Measurements from ENCODE around the gene SIGLEC12. TPM values are rescaled to one million over a fixed set of nuclear protein-coding genes. Genes with fewer than 3 reads are reported as not detected.

The SIGLEC12 gene
- total and polyA plus RNA-seq, 2 donors (not counting 1 experiment from before 2014, with no cell fraction given), result not detected

DNA sequence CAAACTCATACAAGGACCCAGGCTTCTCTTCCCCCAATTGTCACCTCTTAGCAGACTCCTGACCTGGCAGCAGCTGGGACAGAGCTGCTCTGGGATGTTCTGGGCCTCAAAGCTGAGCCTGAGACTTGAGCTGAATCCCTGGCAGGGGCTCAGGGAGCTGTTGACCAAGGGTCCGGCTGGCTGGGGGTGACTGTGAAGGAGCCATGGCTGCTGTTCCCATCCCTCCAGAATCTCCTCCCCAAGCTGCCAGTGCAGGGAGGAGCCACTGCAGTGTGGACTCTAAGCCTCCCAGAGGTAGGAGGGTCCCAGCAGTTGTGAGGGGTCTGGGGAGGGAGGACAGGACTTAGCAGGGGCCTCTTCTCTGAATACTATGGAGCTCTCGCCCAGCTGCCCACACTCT lies 27.7 kb upstream of the SIGLEC12 start:
- Histone ChIP-seq H4K20me1 (ENCODE audit: control insufficient read depth, extremely low read depth, insufficient read depth, low read length) (no peaks in the 10 kb centered on the region), H3K9ac (ENCODE audit: insufficient read depth, low read length) (no peak overlapping the region), H3K79me2 (ENCODE audit: control insufficient read depth, insufficient read depth, low read length) (no peaks in the 10 kb centered on the region), H3K27me3 (ENCODE audit: control insufficient read depth, insufficient read depth, low read length) (no peaks in the 10 kb centered on the region), H3K36me3 (ENCODE audit: control insufficient read depth, insufficient read depth, low read length) (no peaks in the 10 kb centered on the region), H3K9me3 (ENCODE audit: control insufficient read depth, insufficient read depth, low read depth, low read length) (no peaks in the 10 kb centered on the region), H3K4me3 (replicated peaks in 1 of 4; ENCODE audit: control extremely low read depth in 1 of 4, insufficient read depth in 1 of 4, low read depth in 3 of 4, low read length in 4 of 4) (no peak overlapping the region), H3K4me1 (ENCODE audit: control insufficient read depth, extremely low read depth, insufficient read depth, low read length) (no peaks in the 10 kb centered on the region), H3K4me2 (ENCODE audit: extremely low read depth, insufficient read depth, low read length) (no peak overlapping the region), H3K27ac (ENCODE audit: insufficient read depth, low read length) (no peak overlapping the region), H2AFZ (ENCODE audit: low read length) (no peak overlapping the region)
- TF ChIP-seq, protein P1, sequence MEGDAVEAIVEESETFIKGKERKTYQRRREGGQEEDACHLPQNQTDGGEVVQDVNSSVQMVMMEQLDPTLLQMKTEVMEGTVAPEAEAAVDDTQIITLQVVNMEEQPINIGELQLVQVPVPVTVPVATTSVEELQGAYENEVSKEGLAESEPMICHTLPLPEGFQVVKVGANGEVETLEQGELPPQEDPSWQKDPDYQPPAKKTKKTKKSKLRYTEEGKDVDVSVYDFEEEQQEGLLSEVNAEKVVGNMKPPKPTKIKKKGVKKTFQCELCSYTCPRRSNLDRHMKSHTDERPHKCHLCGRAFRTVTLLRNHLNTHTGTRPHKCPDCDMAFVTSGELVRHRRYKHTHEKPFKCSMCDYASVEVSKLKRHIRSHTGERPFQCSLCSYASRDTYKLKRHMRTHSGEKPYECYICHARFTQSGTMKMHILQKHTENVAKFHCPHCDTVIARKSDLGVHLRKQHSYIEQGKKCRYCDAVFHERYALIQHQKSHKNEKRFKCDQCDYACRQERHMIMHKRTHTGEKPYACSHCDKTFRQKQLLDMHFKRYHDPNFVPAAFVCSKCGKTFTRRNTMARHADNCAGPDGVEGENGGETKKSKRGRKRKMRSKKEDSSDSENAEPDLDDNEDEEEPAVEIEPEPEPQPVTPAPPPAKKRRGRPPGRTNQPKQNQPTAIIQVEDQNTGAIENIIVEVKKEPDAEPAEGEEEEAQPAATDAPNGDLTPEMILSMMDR (conservative IDR thresholded peaks at IDR 0.05 in 1 of 2, IDR thresholded peaks at IDR 0.05 in 1 of 2; ENCODE audit: low read depth in 1 of 2, low read length in 2 of 2), result no peak
- TF ChIP-seq EZH2 (IDR thresholded peaks at IDR 0.05; ENCODE audit: low read length, missing control alignments), result no peak
- no peak for DNase-seq (ENCODE audit: low read depth in 2 of 2)

DNA sequence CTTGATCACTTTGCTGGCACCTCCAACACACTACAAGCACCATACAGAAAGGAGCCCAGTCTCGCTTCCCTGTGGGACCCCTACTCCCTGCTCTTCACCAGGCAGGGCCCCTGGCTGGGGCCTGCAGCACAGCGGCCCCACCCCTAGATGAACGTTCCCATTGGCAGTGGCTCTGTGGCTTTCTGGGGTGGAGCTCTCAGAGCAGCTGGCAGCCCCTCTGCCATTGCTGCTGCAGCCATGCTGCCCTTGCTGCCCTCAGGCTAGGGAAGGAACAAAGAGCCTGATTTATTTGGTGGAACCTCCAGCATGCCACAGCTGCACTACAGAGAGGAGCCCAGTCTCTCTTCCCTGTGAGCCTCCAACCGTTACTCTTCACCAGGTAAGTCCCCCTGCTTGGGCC lies 24.1 kb upstream of the SIGLEC12 start:
- no peak overlapping the region for H3K4me3 ChIP-seq (replicated peaks in 1 of 4; ENCODE audit: control extremely low read depth in 1 of 4, insufficient read depth in 1 of 4, low read depth in 3 of 4, low read length in 4 of 4)
- H3K79me2 ChIP-seq (ENCODE audit: control insufficient read depth, insufficient read depth, low read length), result no peaks in the 10 kb centered on the region
- H3K27me3 ChIP-seq (ENCODE audit: control insufficient read depth, insufficient read depth, low read length), result no peaks in the 10 kb centered on the region
- H3K4me2 ChIP-seq (ENCODE audit: extremely low read depth, insufficient read depth, low read length), result no peak overlapping the region
- H3K9me3 ChIP-seq (ENCODE audit: control insufficient read depth, insufficient read depth, low read depth, low read length), result no peaks in the 10 kb centered on the region
- DNase-seq (ENCODE audit: low read depth in 2 of 2), result no peak
- no peak overlapping the region for H3K9ac ChIP-seq (ENCODE audit: insufficient read depth, low read length)
- no peaks in the 10 kb centered on the region for H4K20me1 ChIP-seq (ENCODE audit: control insufficient read depth, extremely low read depth, insufficient read depth, low read length)
- H2AFZ ChIP-seq (ENCODE audit: low read length), result no peak overlapping the region
- no peaks in the 10 kb centered on the region for H3K4me1 ChIP-seq (ENCODE audit: control insufficient read depth, extremely low read depth, insufficient read depth, low read length)
- H3K27ac ChIP-seq (ENCODE audit: insufficient read depth, low read length), result no peak overlapping the region
- H3K36me3 ChIP-seq (ENCODE audit: control insufficient read depth, insufficient read depth, low read length), result no peaks in the 10 kb centered on the region
- TF ChIP-seq EZH2 (IDR thresholded peaks at IDR 0.05; ENCODE audit: low read length, missing control alignments), result no peak
- TF ChIP-seq, protein P1 (conservative IDR thresholded peaks at IDR 0.05 in 1 of 2, IDR thresholded peaks at IDR 0.05 in 1 of 2; ENCODE audit: low read depth in 1 of 2, low read length in 2 of 2), result no peak

DNA sequence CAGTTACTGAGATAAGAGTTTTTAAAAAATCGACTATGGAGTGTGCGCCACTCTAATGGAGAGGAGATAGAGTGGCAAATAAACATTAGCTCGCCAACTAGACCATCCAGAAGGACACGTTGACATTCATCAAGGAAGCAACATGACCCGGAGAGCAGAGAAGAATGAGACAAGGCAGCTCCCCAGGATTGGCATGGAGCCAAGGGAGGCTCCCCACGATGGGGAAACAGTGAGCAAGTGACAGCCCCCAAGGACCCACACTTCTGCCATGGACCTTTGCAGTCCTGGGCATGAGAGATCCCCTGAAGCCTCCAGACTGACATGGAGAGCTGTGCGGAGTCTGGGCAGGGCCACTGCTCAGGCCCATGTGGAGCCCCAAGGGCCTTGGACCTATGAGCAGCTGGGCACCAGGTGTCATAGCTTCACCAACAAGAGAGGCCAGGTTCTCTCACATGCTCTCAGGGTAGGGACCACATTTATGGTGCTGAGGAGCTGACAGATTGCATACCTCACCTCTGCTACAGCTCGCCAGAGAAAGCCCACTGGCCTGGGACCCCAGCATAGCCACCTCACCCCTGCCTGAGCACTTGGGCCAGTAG lies 23.2 kb upstream of the SIGLEC12 start:
- TF ChIP-seq, protein P1 (conservative IDR thresholded peaks at IDR 0.05 in 1 of 2, IDR thresholded peaks at IDR 0.05 in 1 of 2; ENCODE audit: low read depth in 1 of 2, low read length in 2 of 2), result no peak
- TF ChIP-seq EZH2 (IDR thresholded peaks at IDR 0.05; ENCODE audit: low read length, missing control alignments), result no peak
- Histone ChIP-seq H3K4me2 (ENCODE audit: extremely low read depth, insufficient read depth, low read length) (no peak overlapping the region), H3K79me2 (ENCODE audit: control insufficient read depth, insufficient read depth, low read length) (no peaks in the 10 kb centered on the region), H3K4me1 (ENCODE audit: control insufficient read depth, extremely low read depth, insufficient read depth, low read length) (no peaks in the 10 kb centered on the region), H3K27me3 (ENCODE audit: control insufficient read depth, insufficient read depth, low read length) (no peaks in the 10 kb centered on the region), H3K4me3 (replicated peaks in 1 of 4; ENCODE audit: control extremely low read depth in 1 of 4, insufficient read depth in 1 of 4, low read depth in 3 of 4, low read length in 4 of 4) (no peak overlapping the region), H4K20me1 (ENCODE audit: control insufficient read depth, extremely low read depth, insufficient read depth, low read length) (no peaks in the 10 kb centered on the region), H2AFZ (ENCODE audit: low read length) (no peak overlapping the region), H3K36me3 (ENCODE audit: control insufficient read depth, insufficient read depth, low read length) (no peaks in the 10 kb centered on the region), H3K27ac (ENCODE audit: insufficient read depth, low read length) (no peak overlapping the region), H3K9me3 (ENCODE audit: control insufficient read depth, insufficient read depth, low read depth, low read length) (no peaks in the 10 kb centered on the region), H3K9ac (ENCODE audit: insufficient read depth, low read length) (no peak overlapping the region)
- no peak for DNase-seq (ENCODE audit: low read depth in 2 of 2)

Measured in fibroblast of lung (primary cell).